HG03457 (cell line): ENCODE data around the gene PNMT.
"Not testable (repeated sequence)": the region's sequence is repeated elsewhere in the genome, so short reads cannot be mapped to it uniquely, and the experiment has no call there.

Experiments used
- ATAC-seq: cut with Tn5 transposase; IDR thresholded peaks from one replicate; pipeline ENCODE4 v1.9.1; 2021; ENCODE audit warnings: moderate number of reproducible peaks; ENCODE audit not compliant: unreplicated experiment

Gene PNMT

GRCh38 chr17:39704821-39705551, 36.7 kb downstream of the PNMT start:
- ATAC-seq = no peak

GRCh38 chr17:39705786-39706348, 37.6 kb downstream of the PNMT start:
- ATAC-seq = no peak

- ATAC-seq = no peak
Measured at GRCh38 chr17:39706383-39706782, 38.1 kb downstream of the PNMT start.

- ATAC-seq = no peak
Measured at GRCh38 chr17:39706921-39707337, 38.7 kb downstream of the PNMT start.

GRCh38 chr17:39709319-39709997, 41.2 kb downstream of the PNMT start:
- no peak for ATAC-seq

- ATAC-seq = no peak
Measured at GRCh38 chr17:39709998-39710964, 42.0 kb downstream of the PNMT start.

- not testable (repeated sequence) for ATAC-seq
Measured at GRCh38 chr17:39711071-39711470, 42.8 kb downstream of the PNMT start.

- no peak for ATAC-seq
Measured at GRCh38 chr17:39711851-39712250, 43.6 kb downstream of the PNMT start.

- ATAC-seq = no peak
Measured at GRCh38 chr17:39714234-39714633, 46.0 kb downstream of the PNMT start.

- ATAC-seq = no peak
Measured at GRCh38 chr17:39715375-39716072, 47.3 kb downstream of the PNMT start.

GRCh38 chr17:39716073-39716818, 48.0 kb downstream of the PNMT start:
- ATAC-seq = no peak

- no peak for ATAC-seq
Measured at GRCh38 chr17:39716879-39717536, 48.8 kb downstream of the PNMT start.

- no peak for ATAC-seq
Measured at GRCh38 chr17:39717660-39718059, 49.4 kb downstream of the PNMT start.

- ATAC-seq = no peak
Measured at GRCh38 chr17:39719563-39720355, 51.5 kb downstream of the PNMT start.
